RKO (cell line): Measurements from ENCODE around the gene FCRL5.

Source experiments
- DNase-seq: peaks from one replicate; pipeline ENCODE4 v3.0.0-alpha.2; 2016; ENCODE audit warnings: low spot score

The FCRL5 gene

GRCh38 chr1:157523774-157524493 is 28.4 kb downstream of the FCRL5 start:
- DNase-seq: no peak

- DNase-seq: no peak
Observed at GRCh38 chr1:157521056-157521455, 31.3 kb downstream of the FCRL5 start.

- DNase-seq: no peak
Observed at GRCh38 chr1:157520386-157520935, 31.9 kb downstream of the FCRL5 start.

GRCh38 chr1:157519451-157519850 is 32.9 kb downstream of the FCRL5 start:
- DNase-seq: no peak

DNA sequence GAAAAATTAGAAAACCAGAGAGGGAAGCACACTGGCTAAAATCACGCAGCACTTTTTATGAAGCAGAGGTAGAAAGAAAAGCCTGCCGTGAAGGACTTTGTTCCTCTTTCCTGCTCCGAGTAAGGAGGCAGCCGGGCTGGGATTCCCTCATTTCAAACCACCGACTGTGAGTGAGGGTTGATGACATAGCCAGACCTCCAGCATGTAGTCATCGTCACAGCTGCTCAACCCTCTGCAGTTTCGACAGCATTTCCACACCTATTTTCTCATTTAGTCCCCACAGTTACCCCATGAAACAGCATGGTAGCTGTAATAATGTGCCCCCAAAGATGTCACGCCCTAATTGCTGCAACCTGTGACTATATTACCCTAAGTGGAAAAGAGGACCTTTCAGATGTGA is 35.3 kb downstream of the FCRL5 start:
- DNase-seq: no peak

DNA sequence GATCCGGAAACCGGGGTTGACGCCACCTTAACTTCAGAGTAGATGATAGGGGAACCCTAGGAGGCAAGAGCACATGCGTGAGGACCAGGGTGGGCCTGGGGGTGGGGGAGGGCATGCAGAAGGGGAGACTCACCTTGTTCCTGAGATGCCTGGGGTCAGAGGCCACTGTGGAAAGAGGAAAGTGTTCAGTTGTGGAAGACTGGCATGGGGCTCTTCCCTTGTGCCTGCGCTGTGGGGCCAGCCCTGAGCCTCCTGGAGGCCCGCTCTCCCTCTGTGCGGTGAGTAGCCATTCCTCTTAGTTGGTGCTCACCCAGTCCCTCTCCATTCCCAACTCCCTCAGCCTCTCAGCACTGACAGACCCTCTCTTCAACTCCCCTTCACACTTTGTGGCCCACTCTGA is 36.6 kb downstream of the FCRL5 start:
- DNase-seq: no peak

DNA sequence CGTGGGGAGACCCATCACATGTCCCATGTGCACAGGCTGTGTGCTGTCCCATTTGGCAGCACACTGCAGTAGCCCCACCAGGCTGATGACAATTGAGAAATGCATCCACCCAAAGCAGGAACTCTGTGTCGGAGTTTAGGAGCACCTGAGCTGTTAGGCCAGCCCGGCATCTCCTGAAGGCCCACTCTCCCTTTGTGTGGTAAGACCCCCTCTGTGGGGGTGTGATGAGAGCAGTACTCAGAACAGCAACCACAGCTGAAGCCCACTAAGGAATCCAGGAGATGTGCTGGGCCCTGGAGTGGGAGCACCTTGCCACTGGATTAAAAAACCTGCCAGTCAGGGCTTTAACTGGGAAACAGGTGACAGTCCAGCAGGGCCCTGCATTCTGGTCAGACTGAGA is 37.2 kb downstream of the FCRL5 start:
- DNase-seq: no peak

- no peak for DNase-seq
Observed at GRCh38 chr1:157512036-157512969, 40.0 kb downstream of the FCRL5 start.

DNA sequence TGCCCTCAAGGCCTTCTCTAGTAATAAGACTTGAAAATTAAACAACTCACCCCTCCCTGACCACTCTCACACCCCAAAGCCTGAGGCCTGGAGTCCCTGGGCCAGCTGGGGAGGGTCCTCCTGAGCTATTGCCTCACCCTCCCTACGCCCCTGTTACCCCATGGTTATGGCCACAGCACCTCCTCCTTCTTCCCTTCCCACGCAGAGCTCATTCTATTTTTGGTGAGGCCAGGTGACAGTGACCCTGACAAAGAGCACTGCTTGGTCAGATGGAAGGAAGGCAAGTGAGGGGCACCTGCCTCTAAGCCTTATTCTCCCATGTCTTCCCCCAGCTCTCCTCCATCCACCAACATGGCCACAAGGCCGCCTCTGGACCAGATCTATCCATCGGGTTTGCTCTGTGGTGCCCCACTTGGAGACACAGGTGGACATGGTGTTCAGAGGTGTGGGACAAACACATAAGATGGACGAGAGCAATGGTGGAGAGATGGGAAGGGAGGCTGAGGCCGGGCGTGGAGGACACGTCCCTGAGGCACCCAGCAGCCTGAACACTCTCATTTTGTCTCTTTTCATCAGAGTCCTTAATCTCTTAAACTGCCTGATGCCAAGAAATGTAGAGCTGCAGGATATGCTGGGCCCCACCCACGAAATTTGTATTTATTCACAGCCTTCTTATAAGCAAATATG is 42.6 kb downstream of the FCRL5 start:
- DNase-seq: no peak

DNA sequence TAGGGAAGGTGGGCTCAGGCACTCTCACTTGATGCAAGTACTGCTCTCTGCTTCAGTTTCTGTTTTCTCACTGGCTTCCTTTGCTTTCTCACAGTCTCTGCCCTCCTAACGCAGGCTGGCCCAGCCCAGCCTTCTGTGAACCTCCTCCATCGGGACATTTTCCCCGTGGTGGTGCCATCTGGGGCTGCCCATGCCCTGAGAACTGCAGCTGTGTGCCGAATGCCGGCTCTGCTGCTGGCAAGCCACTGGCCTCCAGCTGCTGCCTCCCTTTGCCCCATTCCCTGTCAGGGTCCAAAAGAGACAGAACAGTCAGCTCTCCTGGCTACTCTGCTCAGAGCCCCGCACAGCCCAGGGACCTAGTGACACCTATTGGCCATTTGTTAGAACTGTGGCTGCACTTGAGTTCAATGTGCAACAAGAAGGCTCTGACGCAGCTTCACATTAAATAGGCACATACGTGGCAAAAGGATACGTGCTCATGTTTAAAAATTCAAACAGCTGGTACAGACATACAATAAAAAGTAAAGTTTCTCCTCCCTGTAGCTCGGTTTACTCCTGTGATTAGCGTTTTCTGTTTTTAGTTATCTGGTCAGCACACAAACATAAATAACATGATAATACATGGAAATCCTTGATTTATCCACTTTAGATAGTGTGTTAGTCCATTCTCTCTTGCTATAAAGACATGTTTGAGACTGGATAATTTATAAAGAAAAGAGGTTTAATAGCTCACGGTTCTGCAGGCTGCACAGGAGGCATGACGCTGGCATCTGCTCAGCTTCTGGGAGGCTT is 46.6 kb downstream of the FCRL5 start:
- peak; percentile 45 for DNase-seq

DNA sequence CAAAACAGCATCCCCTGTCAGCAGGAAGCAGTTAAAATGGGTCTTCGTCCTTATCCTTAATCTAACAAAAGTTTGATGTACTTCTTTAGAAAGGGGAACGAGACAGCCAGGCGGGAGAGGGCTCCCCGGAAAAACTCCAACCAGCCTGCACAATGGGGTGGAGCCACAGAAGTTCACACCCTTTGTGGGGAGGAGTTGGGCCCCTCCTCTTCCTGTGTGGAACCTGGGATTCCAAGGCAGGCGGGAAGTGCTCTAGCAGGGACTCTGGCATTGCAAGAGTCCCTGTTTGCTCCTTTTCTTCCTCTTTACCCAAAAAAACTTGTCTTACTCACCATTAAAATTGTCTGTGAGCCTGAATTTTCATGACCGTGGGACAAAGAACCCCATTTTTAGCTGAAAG is 47.7 kb downstream of the FCRL5 start:
- no peak for DNase-seq

- no peak for DNase-seq
Observed at GRCh38 chr1:157499521-157499920, 52.8 kb downstream of the FCRL5 start.

- no peak for DNase-seq
Observed at GRCh38 chr1:157498736-157499090, 53.6 kb downstream of the FCRL5 start.

DNA sequence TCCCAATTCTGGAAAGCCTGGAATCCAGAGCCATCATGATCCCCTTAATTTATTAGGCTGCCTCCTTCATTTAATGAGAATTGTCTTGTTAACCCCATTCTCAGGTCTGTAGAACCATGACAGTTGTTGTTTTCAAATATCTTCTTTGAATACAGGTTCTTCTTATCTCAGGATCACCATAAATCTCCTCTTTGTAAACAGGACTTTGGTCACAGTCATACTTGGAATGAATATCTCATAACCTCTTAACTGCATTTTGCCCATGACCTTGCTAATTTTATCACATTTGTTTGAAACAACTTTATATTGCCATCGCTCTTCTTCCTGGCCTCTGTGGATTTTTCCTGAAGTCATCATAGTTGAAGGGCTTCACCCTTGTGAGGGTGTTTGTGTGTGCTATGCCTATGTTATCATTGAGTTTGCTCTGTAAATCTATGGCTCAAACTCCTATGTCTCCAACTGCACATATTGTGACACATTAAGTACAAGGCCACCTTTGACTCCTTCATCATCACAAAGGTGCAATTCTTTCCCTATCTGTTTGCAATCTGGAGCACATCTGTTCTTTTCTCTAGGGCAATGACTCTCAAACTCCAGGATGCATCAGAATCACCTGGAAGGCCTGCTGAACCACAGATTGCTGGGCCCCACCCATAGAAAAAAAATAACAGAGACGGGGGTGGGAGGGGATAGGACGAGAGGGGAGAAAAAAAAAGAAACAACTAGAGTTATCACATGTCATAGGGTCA is 54.2 kb downstream of the FCRL5 start:
- no peak for DNase-seq

GRCh38 chr1:157497284-157497683 is 55.0 kb downstream of the FCRL5 start:
- no peak for DNase-seq

DNA sequence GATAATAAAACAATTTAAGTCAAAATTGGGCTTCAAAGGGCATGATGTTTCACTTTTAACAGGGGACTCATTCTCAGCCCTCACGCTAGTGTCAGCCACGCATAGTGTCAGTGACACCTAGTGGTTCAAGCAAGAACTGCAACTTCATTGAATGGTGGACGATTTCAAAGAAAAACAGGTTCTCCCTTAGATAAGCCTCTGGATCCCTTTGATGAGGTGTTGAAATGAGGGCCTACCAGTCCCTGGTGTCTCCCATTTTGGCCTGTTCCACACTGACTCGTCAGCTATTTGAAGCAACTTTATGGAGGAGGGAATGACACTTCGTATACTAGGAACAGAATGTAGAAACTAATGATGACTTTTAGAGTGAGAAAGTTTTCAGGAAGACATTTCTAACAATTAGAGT is 56.2 kb downstream of the FCRL5 start:
- DNase-seq: peak; percentile 30

DNA sequence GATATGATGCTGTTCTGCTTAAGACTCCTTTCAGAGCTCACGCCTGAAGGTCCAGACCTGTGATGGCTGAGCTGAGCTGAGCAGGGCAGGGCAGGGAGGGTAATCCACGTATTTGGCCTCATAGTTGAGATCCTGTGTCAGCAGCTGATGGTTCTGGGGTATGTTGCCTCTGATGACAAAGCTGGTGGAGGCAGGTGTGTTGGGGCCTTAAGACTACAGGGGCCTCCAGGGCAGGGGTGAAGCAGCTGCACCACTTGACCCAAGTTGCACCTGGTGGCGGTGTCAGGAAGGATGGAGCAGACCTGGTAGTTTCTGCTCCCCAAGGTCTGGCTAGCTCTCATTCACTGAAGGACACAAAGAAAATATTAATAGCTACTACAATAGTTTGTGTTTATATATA is 57.0 kb downstream of the FCRL5 start:
- DNase-seq: no peak

DNA sequence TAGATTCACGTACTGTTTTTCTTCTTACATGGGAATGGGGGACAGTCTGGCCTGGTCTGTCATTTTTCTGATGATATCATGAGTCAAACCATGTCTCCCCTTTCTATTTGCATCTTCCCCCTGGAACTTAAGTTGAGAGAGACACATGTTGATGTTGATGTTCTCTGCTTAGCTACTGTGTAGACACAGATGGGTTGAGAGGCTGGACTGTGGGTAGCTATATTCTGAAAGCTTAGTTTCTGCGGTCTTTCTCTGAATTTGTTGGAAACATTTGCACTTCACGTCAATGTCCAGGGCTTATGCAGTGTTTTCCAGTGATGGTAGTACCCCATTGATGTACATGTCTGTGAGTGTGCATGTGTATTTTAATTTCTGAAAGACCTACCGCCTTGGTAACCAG is 58.2 kb downstream of the FCRL5 start:
- DNase-seq: no peak

- peak; percentile 63 for DNase-seq
Observed at GRCh38 chr1:157490467-157491165, 61.7 kb downstream of the FCRL5 start.

GRCh38 chr1:157488156-157488555 is 64.2 kb downstream of the FCRL5 start:
- no peak for DNase-seq
